Prostate gland (tissue), 2 donors: Measurements from ENCODE around the gene PTPRK.

Experiments used
- POLR2A ChIP-seq: fragments of 450-650 bp; IDR thresholded peaks from one replicate; pipeline ENCODE4 v1.6.1; 2016; ENCODE audit warnings: antibody characterized with exemption, mild to moderate bottlenecking
- TF ChIP-seq, protein P1 (sequence below), 4 experiments: fragments of 200-600 bp in 2 of 4; fragments of 450-650 bp in 2 of 4; sonication (generic) in 2 of 4; IDR thresholded peaks; 1 replicate in 3 of 4; 2 replicates in 1 of 4; pipeline ENCODE4 v1.5.1; 2016 to 2019; ENCODE audit warnings: antibody characterized with exemption in 4 of 4, mild to moderate bottlenecking in 2 of 4, moderate library complexity in 2 of 4

DNA sequence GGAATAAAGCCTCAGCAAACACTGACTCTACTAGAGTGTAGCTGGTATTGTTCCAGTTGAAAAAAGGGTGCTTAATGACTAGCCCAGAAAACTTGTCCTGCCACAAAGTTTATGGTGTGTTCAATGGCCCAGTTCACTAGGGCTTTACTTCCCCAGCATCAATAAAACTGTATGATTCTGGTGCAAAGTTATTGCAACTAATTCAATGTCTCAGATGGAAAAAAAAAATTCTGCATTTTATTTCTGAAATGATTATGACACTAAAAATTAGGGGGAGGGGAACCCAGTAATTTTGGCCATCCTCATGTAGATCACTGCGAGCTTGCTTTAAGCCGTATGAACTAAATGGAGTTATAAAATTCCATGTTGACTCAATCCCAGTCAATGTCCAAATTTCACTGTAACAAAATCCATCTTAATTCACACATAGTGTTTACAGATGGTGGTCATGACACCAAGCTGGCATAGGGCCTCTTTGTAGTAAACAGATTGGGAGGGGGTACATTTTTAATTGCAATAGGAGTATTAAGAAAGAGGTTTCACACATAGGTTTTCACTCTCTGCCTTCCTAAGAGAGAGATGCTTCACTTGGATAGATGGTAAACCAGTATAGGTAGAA, 41.2 kb downstream of the PTPRK start:
- TF ChIP-seq, protein P1, sequence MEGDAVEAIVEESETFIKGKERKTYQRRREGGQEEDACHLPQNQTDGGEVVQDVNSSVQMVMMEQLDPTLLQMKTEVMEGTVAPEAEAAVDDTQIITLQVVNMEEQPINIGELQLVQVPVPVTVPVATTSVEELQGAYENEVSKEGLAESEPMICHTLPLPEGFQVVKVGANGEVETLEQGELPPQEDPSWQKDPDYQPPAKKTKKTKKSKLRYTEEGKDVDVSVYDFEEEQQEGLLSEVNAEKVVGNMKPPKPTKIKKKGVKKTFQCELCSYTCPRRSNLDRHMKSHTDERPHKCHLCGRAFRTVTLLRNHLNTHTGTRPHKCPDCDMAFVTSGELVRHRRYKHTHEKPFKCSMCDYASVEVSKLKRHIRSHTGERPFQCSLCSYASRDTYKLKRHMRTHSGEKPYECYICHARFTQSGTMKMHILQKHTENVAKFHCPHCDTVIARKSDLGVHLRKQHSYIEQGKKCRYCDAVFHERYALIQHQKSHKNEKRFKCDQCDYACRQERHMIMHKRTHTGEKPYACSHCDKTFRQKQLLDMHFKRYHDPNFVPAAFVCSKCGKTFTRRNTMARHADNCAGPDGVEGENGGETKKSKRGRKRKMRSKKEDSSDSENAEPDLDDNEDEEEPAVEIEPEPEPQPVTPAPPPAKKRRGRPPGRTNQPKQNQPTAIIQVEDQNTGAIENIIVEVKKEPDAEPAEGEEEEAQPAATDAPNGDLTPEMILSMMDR (IDR thresholded peaks at IDR 0.05), result no peak
- no peak for TF ChIP-seq POLR2A
